Measurements from ENCODE around the gene AARS2.

The AARS2 gene

GRCh38 chr6:44300292-44300823, 12.8 kb downstream of the AARS2 start:
- no peak for DNase-seq (ENCODE audit: low read depth in 2 of 2)

- DNase-seq (ENCODE audit: low read depth in 2 of 2), result no peak
Measured at GRCh38 chr6:44298864-44299263, 14.3 kb downstream of the AARS2 start.

- DNase-seq (ENCODE audit: low read depth in 2 of 2), result no peak
Measured at GRCh38 chr6:44298055-44298803, 14.9 kb downstream of the AARS2 start.

- DNase-seq (ENCODE audit: low read depth in 2 of 2), result peak in 1 of 2 donors; percentile 51
Measured at GRCh38 chr6:44297063-44298038, 15.8 kb downstream of the AARS2 start.

GRCh38 chr6:44294832-44295791, 18.0 kb downstream of the AARS2 start:
- DNase-seq (ENCODE audit: low read depth in 2 of 2), result no peak

GRCh38 chr6:44292661-44293365, 20.3 kb downstream of the AARS2 start:
- no peak for DNase-seq (ENCODE audit: low read depth in 2 of 2)

- DNase-seq (ENCODE audit: low read depth in 2 of 2), result no peak
Measured at GRCh38 chr6:44291841-44292240, 21.3 kb downstream of the AARS2 start.

- no peak for DNase-seq (ENCODE audit: low read depth in 2 of 2)
Measured at GRCh38 chr6:44289726-44290260, 23.4 kb downstream of the AARS2 start.

GRCh38 chr6:44286747-44287146, 26.4 kb downstream of the AARS2 start:
- no peak for DNase-seq (ENCODE audit: low read depth in 2 of 2)

GRCh38 chr6:44286285-44286565, 26.9 kb downstream of the AARS2 start:
- no peak for DNase-seq (ENCODE audit: low read depth in 2 of 2)

GRCh38 chr6:44285552-44286284, 27.4 kb downstream of the AARS2 start:
- no peak for DNase-seq (ENCODE audit: low read depth in 2 of 2)

GRCh38 chr6:44284867-44285266, 28.3 kb downstream of the AARS2 start:
- DNase-seq (ENCODE audit: low read depth in 2 of 2), result no peak

- DNase-seq (ENCODE audit: low read depth in 2 of 2), result no peak
Measured at GRCh38 chr6:44284121-44284520, 29.0 kb downstream of the AARS2 start.

- no peak for DNase-seq (ENCODE audit: low read depth in 2 of 2)
Measured at GRCh38 chr6:44278774-44279697, 34.1 kb downstream of the AARS2 start.

GRCh38 chr6:44278315-44278714, 34.8 kb downstream of the AARS2 start:
- no peak for DNase-seq (ENCODE audit: low read depth in 2 of 2)

GRCh38 chr6:44277763-44278162, 35.4 kb downstream of the AARS2 start:
- DNase-seq (ENCODE audit: low read depth in 2 of 2), result no peak

GRCh38 chr6:44276667-44277640, 36.2 kb downstream of the AARS2 start:
- no peak for DNase-seq (ENCODE audit: low read depth in 2 of 2)

Data from stimulated activated CD4-positive, alpha-beta T cell treated with anti-CD3 and anti-CD28 coated beads, Interleukin-15, amount 100 ng/mL, for 48 hours (primary cell).